NCI-H2029 (cell line): ENCODE measurements around the gene NUDT8.
"Not testable (repeated sequence)": the region's sequence is repeated elsewhere in the genome, so short reads cannot be mapped to it uniquely, and the experiment has no call there.

Experiments used
- DNase-seq: peaks from one replicate; lab custom pipeline; 2025; lab: John Stamatoyannopoulos, UW

The NUDT8 gene

GRCh38 chr11:67627812-67628624, 1.7 kb downstream of the NUDT8 start:
- no peak for DNase-seq

DNA sequence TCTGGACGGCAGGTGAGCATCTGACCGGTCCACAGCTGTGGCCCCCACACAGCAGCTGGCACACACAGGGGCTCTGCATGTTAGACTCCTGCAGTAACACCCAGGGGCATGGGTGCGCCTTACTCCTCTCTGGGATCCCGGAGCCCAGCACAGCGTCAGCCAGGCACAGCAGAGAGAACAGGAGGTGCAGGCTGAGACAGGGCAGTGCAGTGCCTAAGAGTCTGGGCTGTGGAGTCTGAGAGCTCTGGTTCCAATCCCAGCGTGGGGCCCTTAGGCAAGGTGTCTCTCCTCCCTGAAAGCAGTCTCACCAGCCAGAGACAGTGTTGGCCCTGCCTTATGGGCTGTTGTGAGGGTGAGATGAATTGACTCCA, 2.3 kb downstream of the NUDT8 start:
- DNase-seq = no peak

DNA sequence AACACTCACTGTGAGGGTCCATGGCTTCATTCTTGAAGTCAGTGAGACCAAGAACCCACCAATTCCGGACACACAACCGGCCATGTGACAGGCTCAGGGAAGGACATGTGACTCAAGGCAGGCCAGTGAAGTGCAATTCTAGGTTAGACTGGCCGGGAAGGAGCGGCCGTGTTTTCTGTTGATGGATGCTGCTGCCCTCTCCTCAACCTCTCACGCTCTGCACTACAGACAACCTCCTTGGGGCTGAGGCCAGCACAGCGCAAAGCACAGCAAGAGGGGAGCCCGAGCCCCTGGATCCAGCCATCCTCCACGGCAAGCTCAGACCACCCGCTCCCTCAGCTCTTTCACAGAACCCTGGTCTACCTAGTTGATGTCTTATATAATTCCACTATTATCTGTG, 2.8 kb downstream of the NUDT8 start:
- DNase-seq = no peak

DNA sequence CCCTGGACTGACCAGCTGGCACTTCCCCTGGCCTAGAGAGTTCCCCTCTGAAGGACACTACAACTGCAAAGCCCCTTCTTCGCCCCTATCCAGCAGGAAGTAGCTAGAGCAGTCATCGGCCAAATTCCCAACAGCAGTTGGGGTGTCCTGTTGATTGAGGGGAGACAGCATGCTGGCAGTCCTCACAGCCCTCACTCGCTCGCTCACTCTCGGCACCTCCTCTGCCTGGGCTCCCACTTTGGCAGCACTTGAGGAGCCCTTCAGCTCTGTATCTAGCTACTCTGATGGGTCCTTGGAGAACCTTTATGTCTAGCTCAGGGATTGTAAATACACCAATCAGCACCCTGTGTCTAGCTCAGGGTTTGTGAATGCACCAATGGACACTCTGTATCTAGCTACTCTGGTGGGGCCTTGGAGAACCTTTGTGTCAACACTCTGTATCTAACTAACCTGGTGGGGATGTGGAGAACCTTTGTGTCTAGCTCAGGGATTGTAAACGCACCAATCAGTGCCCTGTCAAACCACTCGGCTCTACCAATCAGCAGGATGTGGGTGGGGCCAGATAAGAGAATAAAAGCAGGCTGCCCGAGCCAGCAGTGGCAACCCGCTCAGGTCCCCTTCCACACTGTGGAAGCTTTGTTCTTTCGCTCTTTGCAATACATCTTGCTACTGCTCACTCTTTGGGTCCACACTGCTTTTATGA, 3.5 kb downstream of the NUDT8 start:
- DNase-seq = not testable (repeated sequence)

GRCh38 chr11:67623795-67624194, 5.9 kb downstream of the NUDT8 start:
- not testable (repeated sequence) for DNase-seq

GRCh38 chr11:67622905-67623304, 6.8 kb downstream of the NUDT8 start:
- not testable (repeated sequence) for DNase-seq

GRCh38 chr11:67621928-67622327, 7.8 kb downstream of the NUDT8 start:
- DNase-seq = not testable (repeated sequence)

DNA sequence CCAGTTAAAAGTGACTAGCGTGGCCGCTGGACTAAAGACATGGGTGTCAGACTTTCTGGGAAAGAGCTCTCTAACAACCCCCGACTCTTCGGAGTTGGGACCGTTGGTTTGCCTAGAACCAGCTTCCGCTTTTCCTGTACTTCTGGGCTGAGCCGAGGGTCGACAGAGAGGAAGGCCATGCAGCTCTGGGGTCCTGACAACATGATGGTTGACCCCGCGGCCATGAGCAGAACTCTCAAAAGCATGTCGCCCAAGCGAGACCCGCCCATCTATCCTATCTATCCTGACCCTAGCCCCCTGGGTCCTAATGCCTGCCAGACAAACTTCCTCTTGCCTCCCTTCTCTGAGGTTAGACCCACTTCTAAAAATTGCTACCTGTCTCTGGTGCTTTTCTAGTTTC, 9.1 kb downstream of the NUDT8 start:
- DNase-seq = not testable (repeated sequence)

DNA sequence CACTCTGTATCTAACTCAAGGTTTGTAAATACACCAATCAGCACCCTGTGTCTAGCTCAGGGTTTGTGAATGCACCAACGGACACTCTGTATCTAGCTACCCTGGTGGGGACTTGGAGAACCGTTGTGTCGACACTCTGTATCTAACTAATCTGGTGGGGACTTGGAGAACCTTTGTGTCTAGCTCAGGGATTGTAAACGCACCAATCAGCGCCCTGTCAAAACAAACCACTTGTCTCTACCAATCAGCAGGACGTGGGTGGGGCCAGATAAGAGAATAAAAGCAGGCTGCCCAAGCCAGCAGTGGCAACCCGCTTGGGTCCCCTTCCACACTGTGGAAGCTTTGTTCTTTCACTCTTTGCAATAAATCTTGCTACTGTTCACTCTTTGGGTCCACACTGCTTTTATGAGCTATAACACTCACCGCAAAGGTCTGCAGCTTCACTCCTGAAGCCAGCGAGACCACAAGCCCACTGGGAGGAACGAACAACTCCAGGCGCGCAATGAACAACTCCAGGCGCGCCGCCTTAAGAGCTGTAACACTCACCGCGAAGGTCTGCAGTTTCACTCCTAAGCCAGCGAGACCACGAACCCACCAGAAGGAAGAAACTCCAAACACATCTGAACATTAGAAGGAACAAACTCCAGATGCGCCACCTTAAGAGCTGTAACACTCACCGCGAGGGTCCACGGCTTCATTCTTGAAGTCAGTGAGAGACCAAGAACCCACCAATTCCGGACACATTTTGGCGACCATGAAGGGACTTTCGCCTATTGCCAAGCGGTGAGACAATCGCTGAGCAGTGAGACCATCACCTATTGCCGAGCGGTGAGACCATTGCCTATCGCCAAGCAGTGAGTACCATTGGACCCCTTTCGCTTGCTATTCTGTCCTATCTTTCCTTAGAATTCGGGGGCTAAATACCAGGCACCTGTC, 9.8 kb downstream of the NUDT8 start:
- not testable (repeated sequence) for DNase-seq

DNA sequence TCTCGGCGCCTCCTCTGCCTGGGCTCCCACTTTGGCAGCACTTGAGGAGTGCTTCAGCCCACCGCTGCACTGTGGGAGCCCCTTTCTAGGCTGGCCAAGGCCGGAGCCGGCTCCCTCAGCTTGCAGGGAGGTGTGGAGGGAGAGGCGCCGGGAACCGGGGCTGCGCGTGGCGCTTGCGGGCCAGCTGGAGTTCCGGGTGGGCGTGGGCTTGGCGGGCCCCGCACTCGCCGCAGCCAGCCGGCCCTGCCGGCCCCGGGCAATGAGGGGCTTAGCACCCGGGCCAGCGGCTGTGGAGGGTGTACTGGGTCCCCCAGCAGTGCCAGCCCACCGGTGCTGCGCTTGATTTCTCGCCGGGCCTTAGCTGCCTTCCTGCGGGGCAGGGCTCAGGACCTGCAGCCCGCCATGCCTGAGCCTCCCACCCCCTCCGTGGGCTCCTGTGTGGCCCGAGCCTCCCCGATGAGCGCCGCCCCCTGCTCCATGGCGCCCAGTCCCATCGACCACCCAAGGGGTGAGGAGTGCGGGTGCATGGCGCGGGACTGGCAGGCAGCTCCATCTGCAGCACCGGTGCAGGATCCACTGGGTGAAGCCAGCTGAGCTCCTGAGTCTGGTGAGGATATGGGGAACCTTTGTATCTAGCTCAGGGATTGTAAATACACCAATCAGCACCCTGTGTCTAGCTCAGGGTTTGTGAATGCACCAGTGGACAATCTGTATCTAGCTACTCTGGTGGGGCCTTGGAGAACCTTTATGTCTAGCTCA, 10.7 kb downstream of the NUDT8 start:
- DNase-seq = not testable (repeated sequence)

DNA sequence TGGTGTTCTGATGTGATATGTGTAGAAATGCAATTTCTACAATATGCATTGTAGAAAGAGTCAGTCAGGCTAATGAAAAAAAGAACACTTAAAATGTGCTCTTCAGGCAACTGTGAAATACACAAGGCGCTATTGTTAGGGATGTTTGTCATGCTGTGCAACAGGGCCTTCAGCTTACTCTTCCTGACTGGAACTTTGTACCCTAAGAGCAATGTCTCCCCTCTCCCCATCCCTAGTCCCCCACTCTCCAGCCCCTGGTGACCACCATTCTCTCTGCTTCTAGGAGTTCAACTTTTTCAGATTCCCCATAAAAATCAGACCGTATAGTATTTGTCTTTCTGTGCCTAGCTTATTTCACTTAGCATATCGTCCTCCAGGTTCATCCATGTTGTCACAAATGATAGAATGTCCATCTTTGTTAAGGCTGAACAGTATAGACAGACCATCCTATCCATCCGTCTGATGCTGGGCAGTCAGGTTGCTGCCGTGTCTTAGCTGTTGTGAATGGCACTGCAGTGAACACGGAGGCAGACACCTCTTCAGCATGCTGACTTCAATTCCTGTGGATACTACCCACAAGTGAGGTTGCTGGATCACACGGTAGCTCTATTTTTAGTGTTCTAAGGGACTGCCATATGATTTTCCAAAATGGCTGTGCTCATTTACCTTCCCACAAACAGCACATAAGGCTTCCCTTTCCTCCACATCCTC, 12.3 kb downstream of the NUDT8 start:
- DNase-seq = no peak

GRCh38 chr11:67616431-67617242, 13.1 kb downstream of the NUDT8 start:
- DNase-seq = no peak

- no peak for DNase-seq
These were observed 13.9 kb downstream of the NUDT8 start for GRCh38 chr11:67615728-67616430.

GRCh38 chr11:67614730-67615714, 14.7 kb downstream of the NUDT8 start:
- DNase-seq = peak; percentile 63

DNA sequence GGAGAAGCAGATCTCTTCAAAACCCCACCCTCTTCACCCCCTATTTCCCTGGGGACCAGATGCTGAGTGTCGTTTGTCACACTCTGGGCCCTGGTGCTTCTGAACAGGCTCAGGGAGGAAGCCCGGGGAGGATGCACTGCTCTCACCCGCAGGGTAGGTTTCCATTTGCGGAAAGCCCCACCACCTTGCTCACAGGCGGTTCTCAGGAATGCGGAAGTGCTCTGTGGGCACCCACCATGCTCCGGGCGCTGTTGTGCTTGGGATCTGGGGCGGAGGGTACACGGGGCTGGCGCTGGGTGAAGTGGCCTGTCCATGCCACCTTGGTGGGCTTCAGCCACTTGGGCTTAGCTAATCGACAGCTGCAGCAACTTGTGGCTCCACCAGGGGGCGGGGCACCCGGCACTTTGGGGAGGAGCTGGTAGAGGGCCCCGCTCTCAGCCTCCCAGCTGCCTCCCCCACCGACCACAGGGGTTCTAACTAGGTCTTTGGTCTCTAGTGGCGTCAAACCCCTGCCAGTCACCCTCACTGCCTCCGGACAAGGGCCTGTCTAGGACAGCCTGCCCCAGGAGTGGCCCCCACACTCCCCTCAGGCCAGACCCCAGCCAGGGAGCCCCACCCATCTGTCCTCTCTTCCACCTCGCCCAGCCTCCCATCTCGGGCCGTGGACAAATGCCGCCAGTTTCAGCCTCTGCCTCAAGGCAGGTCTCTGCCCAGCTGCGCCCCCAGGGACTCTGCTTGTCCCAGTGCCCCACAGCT, 15.6 kb downstream of the NUDT8 start:
- DNase-seq = peak; percentile 51

DNA sequence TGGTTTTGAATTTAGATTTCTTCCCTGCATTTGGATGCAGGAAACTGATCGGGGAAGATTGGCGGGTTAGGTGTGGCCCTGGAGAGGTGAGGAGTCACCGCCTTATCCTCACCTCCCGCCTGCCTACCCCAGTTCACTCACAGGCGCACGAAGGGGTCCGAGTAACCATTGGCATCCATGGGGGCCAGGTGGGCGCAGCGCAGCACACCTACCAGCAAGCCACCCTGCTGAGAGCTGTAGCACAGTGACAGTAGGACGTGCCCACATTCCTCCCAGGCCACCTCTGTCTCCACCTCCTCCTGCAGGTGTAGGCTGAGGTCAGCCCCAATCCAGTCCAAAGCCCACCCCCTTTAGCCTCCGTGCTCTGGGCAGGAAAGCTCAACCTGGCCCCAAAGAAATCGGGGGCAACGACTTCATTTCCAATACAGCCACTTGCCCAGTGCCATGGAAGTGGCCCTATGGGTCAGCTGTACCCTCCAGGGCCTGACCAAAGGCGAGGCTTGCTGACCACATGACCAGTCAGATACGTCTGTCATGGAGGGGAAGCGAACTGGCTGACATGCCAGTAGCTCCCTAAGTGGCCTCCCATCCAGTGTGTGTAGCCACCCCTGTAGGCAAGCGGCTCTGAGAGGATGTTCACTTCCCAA, 16.3 kb downstream of the NUDT8 start:
- DNase-seq = no peak

- DNase-seq = no peak
These were observed 17.0 kb downstream of the NUDT8 start for GRCh38 chr11:67612751-67613150.
